ENCODE data around the gene KCNE3. TPM values are rescaled to one million over a fixed set of nuclear protein-coding genes. Genes with fewer than 3 reads are reported as not detected.

KCNE3 gene
- total RNA-seq, 1 experiment from 2014 or later = not detected

- H3K27ac ChIP-seq (ENCODE audit: low read depth, low read length) = no peak overlapping the region
- H4K20me1 ChIP-seq (ENCODE audit: insufficient read depth) = no peaks in the 10 kb centered on the region
- RAD21 ChIA-PET (ENCODE audit: low non-redundant PET in 1 of 2, low total read pairs in 2 of 2, uncharacterized antibody in 2 of 2, unreplicated experiment in 2 of 2) = no interaction called here
- H2AFZ ChIP-seq (ENCODE audit: low read depth, low read length, poor library complexity, severe bottlenecking) = no peak overlapping the region
- POLR2A ChIA-PET = no interaction called here
- no peak overlapping the region for H3K9ac ChIP-seq (ENCODE audit: low read length)
- no peaks in the 10 kb centered on the region for H3K36me3 ChIP-seq (ENCODE audit: control insufficient read depth in 1 of 2, insufficient read depth in 2 of 2, low read length in 2 of 2)
- H3K4me3 ChIP-seq (replicated peaks in 1 of 2; ENCODE audit: low read depth in 1 of 2, low read length in 2 of 2) = no peak overlapping the region
- no peaks in the 10 kb centered on the region for H3K9me3 ChIP-seq (ENCODE audit: control insufficient read depth in 1 of 2, insufficient read depth in 1 of 2, low read depth in 1 of 2, low read length in 2 of 2)
- CTCF ChIA-PET = no interaction called here
- intact Hi-C loops (cut with micrococcal nuclease) = no loop called here
- peaks cover 12 to 16% of the 10 kb centered on the region in 2 experiments for H3K4me1 ChIP-seq (ENCODE audit: control insufficient read depth in 1 of 2, insufficient read depth in 2 of 2, low read length in 2 of 2)
- BruUV-seq (replicated peaks) = no TSS peak
- ATAC-seq = no peak
- no peaks in the 10 kb centered on the region for H3K9me2 ChIP-seq (ENCODE audit: insufficient read depth)
- H3K79me2 ChIP-seq (ENCODE audit: insufficient read depth, low read length) = no peaks in the 10 kb centered on the region
- DNase-seq (ENCODE audit: low read depth, low spot score) = no peak
- TF ChIP-seq REST (IDR thresholded peaks at IDR 0.05; ENCODE audit: low read depth) (no peak), SP1 (IDR thresholded peaks at IDR 0.05; ENCODE audit: low read depth) (no peak), EZH2phosphoT487 (IDR thresholded peaks at IDR 0.05; ENCODE audit: borderline replicate concordance) (no peak)
- H3K27me3 ChIP-seq (ENCODE audit: insufficient read depth, low read length) = no peaks in the 10 kb centered on the region
- H3K4me2 ChIP-seq (ENCODE audit: low read length) = no peak overlapping the region
Observed at GRCh38 chr11:74412733-74413359, 54.5 kb downstream of the KCNE3 start.

GRCh38 chr11:74412321-74412720 lies 55.0 kb downstream of the KCNE3 start:
- no peak for DNase-seq (ENCODE audit: low read depth, low spot score)
- no peaks in the 10 kb centered on the region for H3K9me3 ChIP-seq (ENCODE audit: control insufficient read depth in 1 of 2, insufficient read depth in 1 of 2, low read depth in 1 of 2, low read length in 2 of 2)
- no peak overlapping the region for H3K4me2 ChIP-seq (ENCODE audit: low read length)
- no peak overlapping the region for H3K9ac ChIP-seq (ENCODE audit: low read length)
- CTCF ChIA-PET = no interaction called here
- H3K9me2 ChIP-seq (ENCODE audit: insufficient read depth) = no peaks in the 10 kb centered on the region
- POLR2A ChIA-PET = no interaction called here
- H3K36me3 ChIP-seq (ENCODE audit: control insufficient read depth in 1 of 2, insufficient read depth in 2 of 2, low read length in 2 of 2) = no peaks in the 10 kb centered on the region
- RAD21 ChIA-PET (ENCODE audit: low non-redundant PET in 1 of 2, low total read pairs in 2 of 2, uncharacterized antibody in 2 of 2, unreplicated experiment in 2 of 2) = no interaction called here
- peaks cover 6 to 11% of the 10 kb centered on the region in 2 experiments for H3K4me1 ChIP-seq (ENCODE audit: control insufficient read depth in 1 of 2, insufficient read depth in 2 of 2, low read length in 2 of 2)
- TF ChIP-seq SP1 (IDR thresholded peaks at IDR 0.05; ENCODE audit: low read depth) = no peak
- no peak for TF ChIP-seq CTCF (IDR thresholded peaks at IDR 0.05 in 2 of 3, conservative IDR thresholded peaks at IDR 0.05 in 1 of 3; ENCODE audit: borderline replicate concordance in 1 of 3, insufficient read depth in 1 of 3, low read depth in 2 of 3, low read length in 2 of 3)
- no peaks in the 10 kb centered on the region for H4K20me1 ChIP-seq (ENCODE audit: insufficient read depth)
- BruUV-seq (replicated peaks) = no TSS peak
- no peak overlapping the region for H2AFZ ChIP-seq (ENCODE audit: low read depth, low read length, poor library complexity, severe bottlenecking)
- H3K79me2 ChIP-seq (ENCODE audit: insufficient read depth, low read length) = no peaks in the 10 kb centered on the region
- no peak overlapping the region for H3K27ac ChIP-seq (ENCODE audit: low read depth, low read length)
- intact Hi-C loops (cut with micrococcal nuclease) = no loop called here
- no peak for ATAC-seq
- H3K27me3 ChIP-seq (ENCODE audit: insufficient read depth, low read length) = no peaks in the 10 kb centered on the region
- H3K4me3 ChIP-seq (replicated peaks in 1 of 2; ENCODE audit: low read depth in 1 of 2, low read length in 2 of 2) = no peak overlapping the region

Data from HCT116 (cell line).